ENCODE data around the gene SUMO2. TPM values are rescaled to one million over a fixed set of nuclear protein-coding genes. Genes with fewer than 3 reads are reported as not detected.

The SUMO2 gene
- polyA plus RNA-seq (2013), result 355 TPM

DNA sequence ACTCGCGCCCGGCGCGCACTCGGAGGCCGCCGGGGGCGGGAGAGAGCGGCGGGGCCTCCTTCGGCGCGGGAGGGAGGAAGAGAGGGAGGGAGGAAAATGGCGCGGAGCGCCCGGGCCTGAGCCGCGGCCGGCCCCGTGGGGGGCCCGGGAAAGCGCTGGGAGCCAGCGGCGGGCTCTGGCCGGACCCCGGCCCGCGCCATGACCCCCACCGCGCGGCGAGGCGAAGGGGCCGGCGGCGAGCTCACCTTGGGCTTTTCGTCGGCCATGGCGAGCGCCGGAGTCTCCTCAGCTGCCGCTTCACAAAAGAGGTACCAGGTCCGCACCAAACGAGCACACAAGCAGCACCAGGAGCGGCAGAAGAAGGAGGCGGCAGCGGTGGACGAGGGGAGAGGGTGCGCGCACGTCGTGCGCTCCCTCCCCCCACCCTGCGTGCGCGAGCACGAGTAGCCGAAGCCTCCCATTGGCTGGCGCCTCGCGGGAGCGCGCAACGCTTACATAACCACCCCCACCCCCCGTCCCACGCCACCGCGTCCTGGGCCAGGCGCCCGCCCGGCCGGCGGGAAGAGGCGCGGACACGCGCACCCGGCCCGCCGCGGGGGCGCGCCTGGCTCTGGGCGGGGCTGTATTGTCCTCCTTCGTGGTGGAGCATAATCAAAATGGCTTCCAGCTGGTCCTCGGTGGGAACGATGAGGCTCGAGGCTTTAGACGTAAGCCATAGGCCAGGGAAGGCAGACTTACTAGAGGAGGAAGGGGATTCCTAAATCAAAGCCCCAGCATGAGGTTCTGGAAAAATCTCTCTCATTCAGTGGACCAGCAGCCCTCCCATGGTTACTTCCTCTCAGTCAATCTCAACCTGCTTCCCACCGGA lies at the start of gene SUMO2:
TSS of gene SUMO2 (minus strand) at position 391 of the 868 bp plus-strand sequence. CDS start at position 266, 125 bp downstream.
- Histone ChIP-seq H3K27ac (ENCODE audit: insufficient read depth in 1 of 2, low read depth in 1 of 2, low read length in 2 of 2, poor library complexity in 1 of 2, severe bottlenecking in 2 of 2) (peak within 1 kb of the TSS; percentile 94 to 96), H3K27me3 (replicated peaks in 2 of 5; ENCODE audit: control insufficient read depth in 4 of 5, insufficient read depth in 5 of 5, low read length in 4 of 5) (no peaks in the 10 kb centered on the region), H3K36me3 (ENCODE audit: control insufficient read depth in 4 of 4, insufficient read depth in 4 of 4, low read length in 3 of 4) (peaks cover 0 to 17% (median 12%) of the 10 kb centered on the region in 4 experiments), H3K4me3 (ENCODE audit: control insufficient read depth in 1 of 7, extremely low read depth in 1 of 7, insufficient read depth in 4 of 7, low read depth in 2 of 7, low read length in 6 of 7) (peak within 1 kb of the TSS; percentile 61 to 97 (median 92)), H3K4me1 (ENCODE audit: control extremely low read depth in 1 of 4, control insufficient read depth in 4 of 4, insufficient read depth in 4 of 4, low read length in 3 of 4) (peaks cover 10 to 25% (median 18%) of the 10 kb centered on the region in 4 experiments), H3K9me3 (ENCODE audit: control extremely low read depth in 1 of 5, control insufficient read depth in 4 of 5, insufficient read depth in 2 of 5, low read depth in 1 of 5, low read length in 4 of 5) (no peaks in the 10 kb centered on the region)
- CTCF ChIA-PET, result interaction anchor here (2.7 kb wide), 1 partner anchor 18 kb away, joined by 7 read pairs; no protein-coding TSS in a partner anchor
- POLR2A ChIA-PET, result interaction anchor here (0.6 to 1.2 kb wide), 6 partner anchors 13 to 335 kb away, joined by 3 to 5 read pairs (median 3); partner anchors contain the start of gene JPT1
- WGBS (ENCODE audit: insufficient coverage), result under 1% methylated on average over 43 of the region's 92 CpGs
- peak; percentile 96 to 99 (median 98) for DNase-seq

DNA sequence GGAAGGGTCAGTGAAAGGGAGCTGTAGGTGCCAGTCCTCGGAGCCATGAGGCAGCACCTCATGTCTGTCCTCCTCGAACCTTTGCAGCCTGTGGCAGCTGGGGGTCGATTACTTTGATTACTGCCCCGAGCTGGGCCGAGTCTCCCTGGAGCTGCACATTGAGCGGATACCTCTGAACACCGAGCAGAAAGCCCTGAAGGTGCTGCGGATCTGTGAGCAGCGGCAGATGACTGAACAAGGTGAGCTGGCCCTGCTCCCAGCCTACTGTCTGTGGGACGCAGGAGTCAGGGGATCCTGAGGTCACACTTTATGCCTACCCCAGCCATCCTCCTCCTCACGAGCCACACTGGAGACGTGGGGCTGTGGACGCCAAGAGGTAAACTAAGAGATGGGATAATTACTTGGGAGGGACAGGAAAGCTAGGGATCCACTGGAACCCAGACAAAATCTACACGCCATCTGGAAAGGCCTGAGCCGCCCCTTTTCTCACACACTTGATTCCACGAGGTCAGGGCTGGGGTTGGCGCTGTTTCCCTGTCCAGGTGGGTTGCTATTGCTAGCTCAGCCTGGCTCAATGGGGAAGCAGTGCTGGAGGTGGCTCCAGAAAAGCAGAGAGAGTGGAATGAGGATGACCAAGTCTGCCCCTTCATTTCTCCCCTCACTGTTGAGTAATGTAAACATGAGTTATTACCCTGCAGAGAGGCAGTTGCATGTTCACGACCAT lies 49.1 kb upstream of the SUMO2 start:
- H3K4me3 ChIP-seq (ENCODE audit: control insufficient read depth in 1 of 7, extremely low read depth in 1 of 7, insufficient read depth in 4 of 7, low read depth in 2 of 7, low read length in 6 of 7), result no peak overlapping the region
- H3K9me3 ChIP-seq (ENCODE audit: control extremely low read depth in 1 of 5, control insufficient read depth in 4 of 5, insufficient read depth in 2 of 5, low read depth in 1 of 5, low read length in 4 of 5), result no peaks in the 10 kb centered on the region
- CTCF ChIA-PET, result interaction anchor here (0.6 to 5.1 kb wide), 7 partner anchors 9 to 120 kb away, joined by 3 to 50 read pairs (median 4); no protein-coding TSS in a partner anchor
- POLR2A ChIA-PET, result no interaction called here
- no peaks in the 10 kb centered on the region for H3K27me3 ChIP-seq (replicated peaks in 2 of 5; ENCODE audit: control insufficient read depth in 4 of 5, insufficient read depth in 5 of 5, low read length in 4 of 5)
- H3K36me3 ChIP-seq (ENCODE audit: control insufficient read depth in 4 of 4, insufficient read depth in 4 of 4, low read length in 3 of 4), result peaks cover 20 to 81% (median 60%) of the 10 kb centered on the region in 4 experiments
- DNase-seq, result no peak
- H3K4me1 ChIP-seq (ENCODE audit: control extremely low read depth in 1 of 4, control insufficient read depth in 4 of 4, insufficient read depth in 4 of 4, low read length in 3 of 4), result no peaks in the 10 kb centered on the region
- H3K27ac ChIP-seq (ENCODE audit: insufficient read depth in 1 of 2, low read depth in 1 of 2, low read length in 2 of 2, poor library complexity in 1 of 2, severe bottlenecking in 2 of 2), result no peak overlapping the region
- WGBS (ENCODE audit: insufficient coverage), result 99% methylated on average over 12 of the region's 18 CpGs

DNA sequence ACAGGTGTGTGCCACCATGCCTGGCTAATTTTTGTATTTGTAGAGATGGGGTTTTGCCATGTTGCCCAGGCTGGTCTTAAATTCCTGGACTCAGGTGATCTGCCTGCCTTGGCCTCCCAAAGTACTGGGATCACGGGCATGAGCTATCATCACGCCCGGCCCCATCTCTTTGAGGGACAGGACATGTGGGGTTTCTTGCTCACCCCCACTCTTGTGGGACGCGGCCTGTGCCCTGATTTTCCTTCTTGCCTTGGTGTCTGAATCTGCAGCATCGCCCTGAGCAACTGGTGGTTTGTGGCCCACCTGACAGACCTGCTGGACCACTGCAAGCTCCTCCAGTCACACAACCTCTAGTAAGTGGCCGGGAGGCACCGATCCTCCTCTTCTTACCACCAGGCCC lies 48.3 kb upstream of the SUMO2 start:
- Histone ChIP-seq H3K4me1 (ENCODE audit: control extremely low read depth in 1 of 4, control insufficient read depth in 4 of 4, insufficient read depth in 4 of 4, low read length in 3 of 4) (no peaks in the 10 kb centered on the region), H3K4me3 (ENCODE audit: control insufficient read depth in 1 of 7, extremely low read depth in 1 of 7, insufficient read depth in 4 of 7, low read depth in 2 of 7, low read length in 6 of 7) (no peak overlapping the region), H3K27ac (ENCODE audit: insufficient read depth in 1 of 2, low read depth in 1 of 2, low read length in 2 of 2, poor library complexity in 1 of 2, severe bottlenecking in 2 of 2) (peak overlapping the region in 1 of 2 experiments; percentile 6), H3K36me3 (ENCODE audit: control insufficient read depth in 4 of 4, insufficient read depth in 4 of 4, low read length in 3 of 4) (peaks cover 23 to 81% (median 64%) of the 10 kb centered on the region in 4 experiments), H3K9me3 (ENCODE audit: control extremely low read depth in 1 of 5, control insufficient read depth in 4 of 5, insufficient read depth in 2 of 5, low read depth in 1 of 5, low read length in 4 of 5) (no peaks in the 10 kb centered on the region), H3K27me3 (replicated peaks in 2 of 5; ENCODE audit: control insufficient read depth in 4 of 5, insufficient read depth in 5 of 5, low read length in 4 of 5) (no peaks in the 10 kb centered on the region)
- no peak for DNase-seq
- POLR2A ChIA-PET, result no interaction called here
- CTCF ChIA-PET, result interaction anchor here (1.5 to 5.1 kb wide), 5 partner anchors 10 to 270 kb away, joined by 3 to 50 read pairs (median 4); no protein-coding TSS in a partner anchor
- WGBS (ENCODE audit: insufficient coverage), result 98% methylated on average over 6 of the region's 8 CpGs

DNA sequence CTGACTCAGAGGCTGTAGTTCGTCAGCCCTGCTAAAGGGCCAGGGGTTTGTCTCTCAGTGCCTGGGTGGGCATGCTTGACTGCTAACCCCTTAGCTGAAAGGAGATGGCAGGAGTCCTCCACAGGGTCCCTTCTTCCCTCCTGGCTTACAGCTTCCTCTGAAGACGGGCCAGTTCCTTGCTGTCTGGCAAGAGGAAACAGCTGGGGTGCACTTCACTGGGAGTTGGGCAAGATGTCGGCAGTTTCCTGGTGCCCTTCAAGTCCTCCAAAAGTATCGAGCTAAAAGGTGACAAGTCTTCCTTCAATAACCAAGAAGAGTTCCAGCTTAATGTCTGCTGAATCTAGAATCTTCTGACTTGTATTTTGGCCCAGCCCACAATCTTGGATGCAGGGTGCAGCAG lies 46.1 kb upstream of the SUMO2 start:
- WGBS (ENCODE audit: insufficient coverage), result 61% methylated on average over 2 of the region's 4 CpGs
- CTCF ChIA-PET, result interaction anchor here (0.6 to 5.1 kb wide), 5 partner anchors 8 to 169 kb away, joined by 3 to 50 read pairs (median 3); no protein-coding TSS in a partner anchor
- Histone ChIP-seq H3K9me3 (ENCODE audit: control extremely low read depth in 1 of 5, control insufficient read depth in 4 of 5, insufficient read depth in 2 of 5, low read depth in 1 of 5, low read length in 4 of 5) (no peaks in the 10 kb centered on the region), H3K4me3 (ENCODE audit: control insufficient read depth in 1 of 7, extremely low read depth in 1 of 7, insufficient read depth in 4 of 7, low read depth in 2 of 7, low read length in 6 of 7) (no peak overlapping the region), H3K27me3 (replicated peaks in 2 of 5; ENCODE audit: control insufficient read depth in 4 of 5, insufficient read depth in 5 of 5, low read length in 4 of 5) (no peaks in the 10 kb centered on the region), H3K27ac (ENCODE audit: insufficient read depth in 1 of 2, low read depth in 1 of 2, low read length in 2 of 2, poor library complexity in 1 of 2, severe bottlenecking in 2 of 2) (no peak overlapping the region), H3K36me3 (ENCODE audit: control insufficient read depth in 4 of 4, insufficient read depth in 4 of 4, low read length in 3 of 4) (peaks cover 20 to 80% (median 63%) of the 10 kb centered on the region in 4 experiments), H3K4me1 (ENCODE audit: control extremely low read depth in 1 of 4, control insufficient read depth in 4 of 4, insufficient read depth in 4 of 4, low read length in 3 of 4) (no peaks in the 10 kb centered on the region)
- no peak for DNase-seq
- POLR2A ChIA-PET, result no interaction called here

DNA sequence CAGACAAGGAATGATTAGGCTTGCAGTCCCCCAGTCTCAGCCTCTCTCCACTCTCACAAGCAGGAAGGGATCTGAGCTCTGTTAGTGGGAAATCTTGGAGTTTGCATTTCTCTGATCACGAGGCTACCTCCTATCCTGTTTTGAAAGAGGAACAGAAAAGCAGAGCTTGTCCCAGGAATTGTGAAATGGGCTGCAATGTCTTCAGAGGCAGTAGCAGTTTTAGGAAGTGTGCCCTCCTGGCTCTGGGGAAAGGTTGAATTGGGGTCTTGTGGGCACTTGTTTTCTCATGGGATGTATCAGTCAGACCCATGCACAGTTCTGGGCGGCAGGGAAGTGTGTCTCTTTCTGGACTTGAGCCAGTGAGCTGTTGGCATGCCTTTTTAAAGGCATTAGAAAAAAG lies 45.5 kb upstream of the SUMO2 start:
- H3K27ac ChIP-seq (ENCODE audit: insufficient read depth in 1 of 2, low read depth in 1 of 2, low read length in 2 of 2, poor library complexity in 1 of 2, severe bottlenecking in 2 of 2), result no peak overlapping the region
- ChIA-PET POLR2A (no interaction called here), CTCF (interaction anchor here (1.3 to 5.1 kb wide), 2 partner anchors 12 to 150 kb away, joined by 3 to 50 read pairs; no protein-coding TSS in a partner anchor)
- no peaks in the 10 kb centered on the region for H3K4me1 ChIP-seq (ENCODE audit: control extremely low read depth in 1 of 4, control insufficient read depth in 4 of 4, insufficient read depth in 4 of 4, low read length in 3 of 4)
- H3K4me3 ChIP-seq (ENCODE audit: control insufficient read depth in 1 of 7, extremely low read depth in 1 of 7, insufficient read depth in 4 of 7, low read depth in 2 of 7, low read length in 6 of 7), result no peak overlapping the region
- no peak for DNase-seq
- WGBS (ENCODE audit: insufficient coverage), result 60% methylated on average over 1 of the region's 2 CpGs
- H3K27me3 ChIP-seq (replicated peaks in 2 of 5; ENCODE audit: control insufficient read depth in 4 of 5, insufficient read depth in 5 of 5, low read length in 4 of 5), result no peaks in the 10 kb centered on the region
- peaks cover 22 to 80% (median 62%) of the 10 kb centered on the region in 4 experiments for H3K36me3 ChIP-seq (ENCODE audit: control insufficient read depth in 4 of 4, insufficient read depth in 4 of 4, low read length in 3 of 4)
- no peaks in the 10 kb centered on the region for H3K9me3 ChIP-seq (ENCODE audit: control extremely low read depth in 1 of 5, control insufficient read depth in 4 of 5, insufficient read depth in 2 of 5, low read depth in 1 of 5, low read length in 4 of 5)

DNA sequence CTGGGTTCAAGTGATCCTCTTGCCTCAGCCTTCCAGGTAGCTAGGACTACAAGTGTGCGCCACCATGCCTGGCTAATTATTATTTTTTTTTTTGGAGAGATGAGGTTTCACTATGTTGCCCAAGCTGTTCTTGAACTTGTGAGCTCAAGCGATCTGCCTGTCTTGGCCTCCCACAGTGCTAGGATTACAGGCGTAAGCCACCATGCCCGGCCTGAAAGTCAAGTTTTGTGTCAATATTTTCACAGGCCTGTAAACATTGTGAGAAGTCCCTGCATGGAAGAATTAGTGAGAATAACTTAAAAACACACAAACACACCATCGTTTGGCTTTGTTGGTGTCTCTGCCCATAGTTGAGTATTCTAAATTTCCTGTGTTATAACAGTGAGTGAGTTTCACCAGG lies 45.0 kb upstream of the SUMO2 start:
- Histone ChIP-seq H3K4me3 (ENCODE audit: control insufficient read depth in 1 of 7, extremely low read depth in 1 of 7, insufficient read depth in 4 of 7, low read depth in 2 of 7, low read length in 6 of 7) (no peak overlapping the region), H3K36me3 (ENCODE audit: control insufficient read depth in 4 of 4, insufficient read depth in 4 of 4, low read length in 3 of 4) (peaks cover 24 to 79% (median 59%) of the 10 kb centered on the region in 4 experiments), H3K27me3 (replicated peaks in 2 of 5; ENCODE audit: control insufficient read depth in 4 of 5, insufficient read depth in 5 of 5, low read length in 4 of 5) (no peaks in the 10 kb centered on the region), H3K27ac (ENCODE audit: insufficient read depth in 1 of 2, low read depth in 1 of 2, low read length in 2 of 2, poor library complexity in 1 of 2, severe bottlenecking in 2 of 2) (no peak overlapping the region), H3K9me3 (ENCODE audit: control extremely low read depth in 1 of 5, control insufficient read depth in 4 of 5, insufficient read depth in 2 of 5, low read depth in 1 of 5, low read length in 4 of 5) (no peaks in the 10 kb centered on the region), H3K4me1 (ENCODE audit: control extremely low read depth in 1 of 4, control insufficient read depth in 4 of 4, insufficient read depth in 4 of 4, low read length in 3 of 4) (no peaks in the 10 kb centered on the region)
- 97% methylated on average over 3 of the region's 5 CpGs for WGBS (ENCODE audit: insufficient coverage)
- CTCF ChIA-PET, result interaction anchor here (5.1 kb wide), 1 partner anchor 13 kb away, joined by 50 read pairs; no protein-coding TSS in a partner anchor
- DNase-seq, result no peak
- POLR2A ChIA-PET, result interaction anchor here (0.6 kb wide), 1 partner anchor 237 kb away, joined by 3 read pairs; no protein-coding TSS in a partner anchor

Data from common myeloid progenitor, CD34-positive (primary cell).